Measurements from ENCODE around the gene BZW1.

The BZW1 gene

GRCh38 chr2:200834701-200835100, 23.0 kb downstream of the BZW1 start:
- no peak for DNase-seq (ENCODE audit: low read depth in 2 of 2)

GRCh38 chr2:200839513-200839912, 27.8 kb downstream of the BZW1 start:
- DNase-seq (ENCODE audit: low read depth in 2 of 2), result no peak

DNA sequence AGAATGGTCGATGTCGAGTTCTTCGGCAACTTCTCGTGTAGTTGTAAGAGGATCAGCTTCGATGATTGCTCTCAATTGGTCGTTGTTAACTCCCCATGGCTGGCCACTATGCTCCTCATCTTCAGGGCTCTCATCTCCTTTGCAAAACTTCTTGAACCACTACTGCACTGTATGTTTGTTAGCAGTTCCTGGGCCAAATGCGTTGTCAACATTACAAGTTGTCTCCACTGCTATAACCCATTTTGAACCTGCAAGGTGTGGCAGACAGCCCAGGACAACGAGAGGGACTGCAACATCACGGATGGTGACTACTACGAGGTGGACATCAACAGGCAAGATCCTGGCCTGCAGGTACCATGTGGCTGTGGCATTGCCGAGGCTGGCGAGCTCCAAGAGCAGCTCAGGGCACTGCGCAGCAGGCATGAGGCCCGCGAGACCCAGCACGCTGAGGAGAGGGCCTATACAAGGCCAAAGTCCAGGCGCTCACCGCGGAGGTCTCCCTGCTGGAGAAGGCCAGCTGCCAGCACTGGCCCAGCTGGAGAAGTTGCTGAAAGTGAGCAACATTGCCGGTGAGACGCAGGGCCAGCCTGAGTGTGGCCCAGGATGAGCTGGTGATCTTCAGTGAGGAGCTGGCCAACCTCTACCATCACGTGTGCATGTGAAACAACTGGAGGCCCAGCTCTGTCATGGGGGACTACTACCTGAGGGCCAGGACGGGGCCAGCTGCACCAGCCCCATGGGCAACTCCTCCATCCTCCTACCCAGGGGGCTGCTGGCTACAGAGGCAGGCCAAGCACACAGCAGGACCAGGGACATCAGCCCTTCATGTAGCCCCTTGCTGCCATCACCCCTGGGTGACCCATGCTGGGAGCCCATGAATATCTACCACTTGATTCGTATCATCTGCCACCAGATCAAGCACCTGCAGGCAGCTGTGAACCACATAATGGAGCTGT, 32.6 kb downstream of the BZW1 start:
- DNase-seq (ENCODE audit: low read depth in 2 of 2), result no peak

- no peak for DNase-seq (ENCODE audit: low read depth in 2 of 2)
Observed at GRCh38 chr2:200845194-200845593, 33.5 kb downstream of the BZW1 start.

DNA sequence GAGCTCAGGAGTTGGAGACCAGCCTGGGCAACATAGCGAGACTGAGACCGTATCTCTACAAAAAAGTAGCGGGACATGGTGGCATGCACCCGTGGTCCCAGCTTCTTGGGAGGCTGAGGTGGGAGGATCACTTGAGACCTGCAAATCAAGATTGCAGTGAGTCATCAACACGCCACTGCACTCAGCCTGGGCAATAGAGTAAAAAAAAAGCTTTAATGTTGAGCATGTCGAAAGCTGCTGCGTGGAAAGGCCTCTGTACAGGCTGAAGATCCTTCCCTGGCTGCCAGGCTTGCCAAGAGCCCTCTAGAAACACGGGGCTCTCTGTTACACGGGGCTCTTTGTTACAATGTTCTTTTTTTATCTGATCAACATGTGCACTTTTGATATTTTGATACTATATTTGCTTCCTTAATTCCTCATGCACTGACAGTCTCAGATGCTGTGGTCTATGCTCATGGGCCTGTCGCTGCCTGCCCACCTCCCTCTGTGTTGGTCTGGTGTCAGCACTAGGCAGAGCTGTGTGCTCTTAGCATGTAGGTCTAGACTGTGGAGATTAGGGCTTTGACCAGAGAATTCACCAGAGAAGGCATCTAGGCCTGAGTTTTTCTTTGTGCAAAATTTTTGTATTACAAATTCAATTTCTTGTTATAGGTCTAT, 34.1 kb downstream of the BZW1 start:
- DNase-seq (ENCODE audit: low read depth in 2 of 2), result no peak

DNA sequence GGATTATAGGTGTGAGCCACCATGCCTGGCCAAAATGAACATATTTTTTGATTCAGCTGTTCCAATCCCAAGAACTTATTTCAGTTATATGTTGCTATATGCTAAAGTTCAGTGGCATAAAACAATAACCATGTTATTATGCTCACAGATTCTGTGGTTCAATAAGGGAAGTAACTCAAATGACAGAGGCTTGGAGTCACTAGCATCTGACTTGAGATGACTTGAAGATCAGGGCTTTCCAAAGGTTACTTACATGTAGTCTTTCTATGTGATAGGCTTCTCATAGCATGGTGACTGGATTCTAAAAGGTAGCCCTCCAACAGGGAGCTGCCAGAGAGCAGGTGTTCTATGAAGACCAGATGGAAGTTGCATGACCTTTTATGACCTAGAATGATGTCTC, 35.6 kb downstream of the BZW1 start:
- no peak for DNase-seq (ENCODE audit: low read depth in 2 of 2)

GRCh38 chr2:200847939-200848338, 36.2 kb downstream of the BZW1 start:
- no peak for DNase-seq (ENCODE audit: low read depth in 2 of 2)

- DNase-seq (ENCODE audit: low read depth in 2 of 2), result no peak
Observed at GRCh38 chr2:200850512-200851256, 39.0 kb downstream of the BZW1 start.

- DNase-seq (ENCODE audit: low read depth in 2 of 2), result no peak
Observed at GRCh38 chr2:200851398-200852248, 39.9 kb downstream of the BZW1 start.

- DNase-seq (ENCODE audit: low read depth in 2 of 2), result no peak
Observed at GRCh38 chr2:200852605-200853004, 40.9 kb downstream of the BZW1 start.

DNA sequence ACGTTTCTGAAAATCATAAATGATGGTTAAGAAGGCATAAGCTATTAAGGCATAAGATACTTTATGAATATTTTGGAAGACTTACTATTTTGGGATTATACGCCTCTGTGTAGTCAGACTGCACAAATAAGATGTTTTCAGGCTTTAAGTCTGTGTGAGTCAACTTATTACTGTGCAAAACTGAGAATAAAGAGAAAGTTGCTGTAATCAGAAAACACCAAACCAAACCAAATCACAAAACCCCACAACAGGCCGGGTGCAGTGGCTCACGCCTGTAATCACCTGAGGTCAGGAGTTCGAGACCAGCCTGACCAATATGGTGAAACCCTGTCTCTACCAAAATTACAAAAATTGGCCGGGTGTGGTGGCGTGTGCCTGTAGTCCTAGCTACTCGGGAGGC, 45.1 kb downstream of the BZW1 start:
- no peak for DNase-seq (ENCODE audit: low read depth in 2 of 2)

GRCh38 chr2:200860092-200860795, 48.5 kb downstream of the BZW1 start:
- no peak for DNase-seq (ENCODE audit: low read depth in 2 of 2)

GRCh38 chr2:200861617-200862155, 50.0 kb downstream of the BZW1 start:
- DNase-seq (ENCODE audit: low read depth in 2 of 2), result no peak

GRCh38 chr2:200862532-200863000, 50.9 kb downstream of the BZW1 start:
- DNase-seq (ENCODE audit: low read depth in 2 of 2), result no peak

GRCh38 chr2:200863782-200864175, 52.1 kb downstream of the BZW1 start:
- no peak for DNase-seq (ENCODE audit: low read depth in 2 of 2)

- peak; percentile 71 to 80 for DNase-seq (ENCODE audit: low read depth in 2 of 2)
Observed at GRCh38 chr2:200864176-200865034, 52.7 kb downstream of the BZW1 start, which contains the start of gene CLK1. Gene CLK1 (minus strand): TSS chr2:200864658. CDS start chr2:200861862, 2,796 bp downstream.

- DNase-seq (ENCODE audit: low read depth in 2 of 2), result no peak
Observed at GRCh38 chr2:200869014-200869413, 57.3 kb downstream of the BZW1 start.

GRCh38 chr2:200871151-200871550, 59.4 kb downstream of the BZW1 start:
- DNase-seq (ENCODE audit: low read depth in 2 of 2), result no peak

GRCh38 chr2:200873560-200873959, 61.9 kb downstream of the BZW1 start:
- no peak for DNase-seq (ENCODE audit: low read depth in 2 of 2)
